HepG2 (cell line): ENCODE measurements around the gene TRERF1. TPM values are rescaled to one million over a fixed set of nuclear protein-coding genes. Genes with fewer than 3 reads are reported as not detected.

Experiments used
- ATAC-seq: fragments of 200-7000 bp; cut with Tn5 transposase; 3 replicates; pipeline ENCODE4 v1.9.1; 2020; ENCODE audit warnings: mild to moderate bottlenecking, moderate library complexity
- BruUV-seq: library from RNA; stranded (reverse); fragments of 400-500 nt; replicated peaks from 2 replicates; lab custom pipeline; 2021; lab: Mats Ljungman, UMichigan
- CTCF ChIA-PET: fragments of 300-600 bp; formaldehyde crosslinking; extraction: SDS; loops from one replicate; lab custom pipeline; 2021; ENCODE audit warnings: low total read pairs, inconsistent platforms, low intra/inter-chr PET ratio; lab: Yijun Ruan, JAX
- POLR2A ChIA-PET: fragments of 350-600 bp; sonication (Branson Sonifier 250); formaldehyde crosslinking; loops from one replicate; lab custom pipeline; 2020; ENCODE audit warnings: antibody characterized with exemption, inconsistent platforms; lab: Yijun Ruan, JAX
- DNase-seq: peaks from one replicate; pipeline ENCODE4 v3.0.0-alpha.2; 2015; ENCODE audit warnings: low spot score
- FAIRE-seq: peaks from 3 replicates; lab custom pipeline; 2011; peaks lifted over from hg19 to GRCh38; lab: Jason Lieb, UNC
- H2AFZ ChIP-seq: one replicate; pipeline ENCODE4 v1.6.1; 2011; ENCODE audit warnings: low read length, inconsistent platforms
- H3K27ac ChIP-seq: fragments of 300-600 bp; 3 replicates; pipeline ENCODE4 v1.8.0; 2011; ENCODE audit warnings: mixed run types, mild to moderate bottlenecking, mixed read lengths, low read length, inconsistent platforms; ENCODE audit not compliant: insufficient read depth; ENCODE audit errors: extremely low read length
- H3K27me3 ChIP-seq, 2 experiments: fragments of 200-600 bp in 1 of 2; 2 replicates in 1 of 2; 3 replicates in 1 of 2; pipeline versions ENCODE4 v1.6.0 to v1.8.0; 2011; ENCODE audit warnings: low read length in 2 of 2, mild to moderate bottlenecking in 2 of 2, moderate library complexity in 2 of 2, inconsistent platforms in 1 of 2; ENCODE audit not compliant: insufficient read depth in 2 of 2, control insufficient read depth in 1 of 2
- H3K36me3 ChIP-seq, 2 experiments: fragments of 200-600 bp in 1 of 2; replicated peaks in 1 of 2; 2 replicates in 1 of 2; 3 replicates in 1 of 2; pipeline versions ENCODE4 v1.5.1 to v1.8.0; 2011; ENCODE audit warnings: low read length in 2 of 2, inconsistent platforms in 1 of 2; ENCODE audit not compliant: insufficient read depth in 2 of 2, control insufficient read depth in 1 of 2
- H3K4me1 ChIP-seq: 2 replicates; pipeline ENCODE4 v1.5.1; 2012; ENCODE audit warnings: low read length, inconsistent platforms; ENCODE audit not compliant: insufficient read depth
- H3K4me2 ChIP-seq: 2 replicates; pipeline ENCODE4 v1.6.0; 2011; ENCODE audit warnings: low read depth, low read length, inconsistent platforms
- H3K4me3 ChIP-seq, 3 experiments: fragments of 200-600 bp in 1 of 3; sonication (generic), shearing (Covaris generic) in 1 of 3; replicated peaks in 1 of 3; 2 replicates each; pipeline ENCODE4 v1.5.1; 2011 to 2016; ENCODE audit warnings: low read length in 3 of 3, inconsistent platforms in 2 of 3, low read depth in 2 of 3, mild to moderate bottlenecking in 2 of 3, control low read depth in 1 of 3, mixed read lengths in 1 of 3; ENCODE audit not compliant: insufficient read depth in 1 of 3
- H3K79me2 ChIP-seq: one replicate; pipeline ENCODE4 v1.6.1; 2011; ENCODE audit warnings: low read length, inconsistent platforms; ENCODE audit not compliant: insufficient read depth
- H3K9ac ChIP-seq: 2 replicates; pipeline ENCODE4 v1.6.0; 2011; ENCODE audit warnings: mild to moderate bottlenecking, low read depth, low read length, inconsistent platforms; ENCODE audit not compliant: insufficient read depth
- H3K9me3 ChIP-seq: 2 replicates; pipeline ENCODE4 v1.5.1; 2012; ENCODE audit warnings: mild to moderate bottlenecking, low read length
- H4K20me1 ChIP-seq: 2 replicates; pipeline ENCODE4 v1.6.0; 2011; ENCODE audit warnings: inconsistent platforms, mild to moderate bottlenecking, low read length, moderate library complexity; ENCODE audit not compliant: insufficient read depth
- KLF9 ChIP-seq: IDR thresholded peaks from 2 replicates; pipeline ENCODE4 v1.6.1; 2016; ENCODE audit warnings: low read depth
- SIX1 ChIP-seq: sonication (generic); formaldehyde crosslinking; IDR thresholded peaks from 2 replicates; pipeline ENCODE4 v1.4.0; 2020; ENCODE audit warnings: missing genetic modification reagents, borderline replicate concordance
- SRSF9 ChIP-seq: fragments of 200-400 bp; formaldehyde crosslinking; IDR thresholded peaks from 2 replicates; pipeline ENCODE4 v1.6.1; 2018; ENCODE audit warnings: borderline replicate concordance, mild to moderate bottlenecking, low read depth, low read length; ENCODE audit not compliant: insufficient read depth, poor library complexity, severe bottlenecking
- ZBED4 ChIP-seq: sonication (generic); formaldehyde crosslinking; IDR thresholded peaks from 2 replicates; pipeline ENCODE4 v1.4.0; 2020; ENCODE audit warnings: missing genetic modification reagents, borderline replicate concordance
- ZNF207 ChIP-seq: fragments of 450-650 bp; IDR thresholded peaks from 2 replicates; pipeline ENCODE4 v1.6.1; 2016; ENCODE audit warnings: antibody characterized with exemption, borderline replicate concordance
- ZNF34 ChIP-seq: sonication (generic); formaldehyde crosslinking; IDR thresholded peaks from 2 replicates; pipeline ENCODE4 v1.4.0; 2020; ENCODE audit warnings: mild to moderate bottlenecking, missing genetic modification reagents, borderline replicate concordance
- WGBS: methylation state at CpG from one replicate; pipeline ENCODE4 v1.1.6; 2017; ENCODE audit warnings: low lambda C conversion rate; 5-methylcytosine and 5-hydroxymethylcytosine counted together
- in situ Hi-C: cut with HindIII; loops from 2 replicates; pipeline ENCODE4 v1.10.0; 2017; ENCODE audit warnings: low pct_unique_long_range_greater_than_20kb; ENCODE audit not compliant: extremely low pct_ligation_motif_present
- intact Hi-C: fragments of 100-400 bp; cut with micrococcal nuclease; formaldehyde crosslinking; loops from one replicate; pipeline ENCODE4 v1.10.0; 2022; ENCODE audit not compliant: unreplicated experiment
- polyA plus RNA-seq, 8 experiments: library from polyadenylated mRNA; depleted of rRNA in 3 of 8; stranded (reverse) in 7 of 8; unstranded in 1 of 8; fragments of >200 nt; fragmentation: Illumina TruSeq in 4 of 8; extraction: Trizol in 4 of 8; gene quantifications; 2 replicates each; pipeline versions ENCODE4 v1.2.1 to v1.2.3, GENCODE V29; 2011 to 2016; ENCODE audit warnings: low read depth in 4 of 8, missing spikeins in 1 of 8, mixed read lengths in 1 of 8; ENCODE audit not compliant: insufficient read depth in 1 of 8
- total RNA-seq, 5 experiments: library from RNA; depleted of rRNA; stranded (reverse); fragments of >200 nt; fragmentation: Illumina TruSeq; extraction: Trizol; gene quantifications; 2 replicates each; pipeline ENCODE4 v1.2.3, GENCODE V29; 2016; ENCODE audit warnings: low read depth in 1 of 5

TRERF1 gene
- total and polyA plus RNA-seq, 2 of the 13 experiments (the other 11 are each of a cell fraction or from before 2014, with no cell fraction given): 0.02 TPM; not detected in 1

GRCh38 chr6:42468273-42468672, 16.5 kb upstream of the TRERF1 start:
- no peak for FAIRE-seq
- no peaks in the 10 kb centered on the region for H4K20me1 ChIP-seq
- BruUV-seq: no TSS peak
- H3K79me2 ChIP-seq: no peaks in the 10 kb centered on the region
- H3K36me3 ChIP-seq: no peaks in the 10 kb centered on the region
- ATAC-seq: no peak
- H3K27ac ChIP-seq: no peak overlapping the region
- no peak overlapping the region for H3K4me2 ChIP-seq
- H3K27me3 ChIP-seq: no peaks in the 10 kb centered on the region; a peak in 1 of 5 replicates
- DNase-seq: no peak
- H3K4me3 ChIP-seq: no peak overlapping the region
- ChIA-PET CTCF (no interaction called here), POLR2A (no interaction called here)
- H2AFZ ChIP-seq: no peak overlapping the region
- H3K9me3 ChIP-seq: no peaks in the 10 kb centered on the region; the same call in 1 of the 2 replicates
- in situ Hi-C loops: no loop called here
- H3K9ac ChIP-seq: no peak overlapping the region
- H3K4me1 ChIP-seq: peaks cover 9% of the 10 kb centered on the region
- no peak for TF ChIP-seq ZBED4
- TF ChIP-seq SRSF9: no peak
- TF ChIP-seq KLF9: no peak
- TF ChIP-seq ZNF34 (CRISPR knock-in tag): no peak
- TF ChIP-seq ZNF207: no peak
- TF ChIP-seq SIX1 (CRISPR knock-in tag): no peak
- intact Hi-C loops: no loop called here
- 6% methylated on average over 1 of the region's 1 CpG for whole genome bisulfite sequencing
